DOHH2 (cell line): Measurements from ENCODE around the gene SH3D19.

Experiments used
- EZH2phosphoT487 ChIP-seq: fragments of 200-600 bp; sonication (generic); IDR thresholded peaks from 2 replicates; pipeline ENCODE4 v1.6.1; 2017; ENCODE audit warnings: borderline replicate concordance, mild to moderate bottlenecking, antibody characterized with exemption, low read length, moderate library complexity, mixed read lengths
- TF ChIP-seq, protein P1 (sequence below): fragments of 200-600 bp; sonication (generic); IDR thresholded peaks from one replicate; pipeline ENCODE4 v1.5.1; 2014; ENCODE audit warnings: antibody characterized with exemption, mild to moderate bottlenecking, low read depth, low read length; ENCODE audit not compliant: poor library complexity, severe bottlenecking

DNA sequence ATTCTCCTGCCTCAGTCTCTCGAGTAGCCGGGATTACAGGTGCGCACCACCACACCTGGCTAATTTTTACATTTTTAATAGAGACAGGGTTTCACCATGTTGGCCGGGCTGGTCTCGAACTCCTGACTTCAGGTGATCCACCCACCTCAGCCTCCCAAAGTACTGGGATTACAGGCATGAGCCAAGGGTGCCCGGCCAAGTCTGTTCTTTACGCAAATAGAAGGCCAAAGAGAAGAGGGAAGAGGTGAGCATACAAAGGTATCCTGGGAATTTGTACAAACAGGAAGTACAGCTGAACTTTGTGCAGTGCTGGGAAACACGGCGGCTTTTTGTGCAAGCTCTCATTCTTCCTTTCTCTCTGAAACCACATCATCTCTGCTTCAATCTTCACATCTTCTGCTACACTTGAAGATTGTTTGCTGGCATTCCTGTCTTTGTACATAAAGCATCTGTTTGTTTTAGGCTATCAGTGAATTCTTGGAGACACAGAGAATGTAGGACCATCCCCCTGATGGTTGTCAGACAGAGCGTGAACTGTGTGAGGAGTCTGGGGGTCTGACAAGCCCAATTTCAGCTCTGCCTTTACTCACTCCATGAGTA is 120.4 kb downstream of the SH3D19 start:
- TF ChIP-seq, protein P1, sequence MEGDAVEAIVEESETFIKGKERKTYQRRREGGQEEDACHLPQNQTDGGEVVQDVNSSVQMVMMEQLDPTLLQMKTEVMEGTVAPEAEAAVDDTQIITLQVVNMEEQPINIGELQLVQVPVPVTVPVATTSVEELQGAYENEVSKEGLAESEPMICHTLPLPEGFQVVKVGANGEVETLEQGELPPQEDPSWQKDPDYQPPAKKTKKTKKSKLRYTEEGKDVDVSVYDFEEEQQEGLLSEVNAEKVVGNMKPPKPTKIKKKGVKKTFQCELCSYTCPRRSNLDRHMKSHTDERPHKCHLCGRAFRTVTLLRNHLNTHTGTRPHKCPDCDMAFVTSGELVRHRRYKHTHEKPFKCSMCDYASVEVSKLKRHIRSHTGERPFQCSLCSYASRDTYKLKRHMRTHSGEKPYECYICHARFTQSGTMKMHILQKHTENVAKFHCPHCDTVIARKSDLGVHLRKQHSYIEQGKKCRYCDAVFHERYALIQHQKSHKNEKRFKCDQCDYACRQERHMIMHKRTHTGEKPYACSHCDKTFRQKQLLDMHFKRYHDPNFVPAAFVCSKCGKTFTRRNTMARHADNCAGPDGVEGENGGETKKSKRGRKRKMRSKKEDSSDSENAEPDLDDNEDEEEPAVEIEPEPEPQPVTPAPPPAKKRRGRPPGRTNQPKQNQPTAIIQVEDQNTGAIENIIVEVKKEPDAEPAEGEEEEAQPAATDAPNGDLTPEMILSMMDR = no peak
- TF ChIP-seq EZH2phosphoT487 = no peak
